Aorta (tissue), 5 donors: ENCODE data around the gene ATG5. TPM values are rescaled to one million over a fixed set of nuclear protein-coding genes. Genes with fewer than 3 reads are reported as not detected.
A peak's percentile ranks its signal among the peaks of the same experiment; 100 is the strongest.

Experiments
- ATAC-seq: fragments of 200-7000 bp; cut with Tn5 transposase; one replicate; pipeline ENCODE4 v1.9.1; 2022; ENCODE audit warnings: moderate library complexity; ENCODE audit not compliant: low FRiP score
- DNase-seq, 2 donors: peaks; one replicate each; pipeline ENCODE4 v3.0.0-alpha.2; 2020
- H3K27ac ChIP-seq, 2 donors: one replicate each; pipeline ENCODE4 v1.5.1; 2013; ENCODE audit warnings: low read length in 2 of 2, mild to moderate bottlenecking in 2 of 2, moderate library complexity in 2 of 2, control low read depth in 1 of 2, inconsistent platforms in 1 of 2, low read depth in 1 of 2
- H3K27me3 ChIP-seq, 2 donors: one replicate each; pipeline ENCODE4 v1.6.1; 2013; ENCODE audit warnings: control low read depth in 1 of 2, low read length in 1 of 2, mild to moderate bottlenecking in 1 of 2, moderate library complexity in 1 of 2; ENCODE audit not compliant: insufficient read depth in 2 of 2, control insufficient read depth in 1 of 2
- H3K36me3 ChIP-seq, 2 donors: one replicate each; pipeline ENCODE4 v1.6.1; 2013; ENCODE audit warnings: control low read depth in 1 of 2, low read length in 1 of 2, mild to moderate bottlenecking in 1 of 2; ENCODE audit not compliant: insufficient read depth in 2 of 2, control insufficient read depth in 1 of 2
- H3K4me1 ChIP-seq, 2 donors: one replicate each; pipeline ENCODE4 v1.6.1; 2013; ENCODE audit warnings: low read length in 2 of 2, control low read depth in 1 of 2, mild to moderate bottlenecking in 1 of 2, moderate library complexity in 1 of 2; ENCODE audit not compliant: insufficient read depth in 2 of 2, control insufficient read depth in 1 of 2
- H3K4me3 ChIP-seq, 2 donors: one replicate each; pipeline ENCODE4 v1.5.1; 2013; ENCODE audit warnings: low read length in 2 of 2, control low read depth in 1 of 2, mild to moderate bottlenecking in 1 of 2
- H3K9me3 ChIP-seq: one replicate; pipeline ENCODE4 v1.6.1; 2013; ENCODE audit warnings: mild to moderate bottlenecking, low read length; ENCODE audit not compliant: control insufficient read depth
- WGBS, 2 donors: extraction: QIAGEN DNeasy Blood & Tissue Kit; methylation state at CpG; one replicate each; pipeline ENCODE4 v1.1.7; 2013; 5-methylcytosine and 5-hydroxymethylcytosine counted together
- intact Hi-C, 2 donors: fragments of 100-400 bp; cut with DNase I; formaldehyde crosslinking; loops; one replicate each; pipeline versions ENCODE4 v1.14.2 to v1.15.0; 2022
- long read RNA-seq, 2 donors: library from polyadenylated mRNA; unstranded; transcript quantifications; one replicate each; pipeline ENCODE4 v2.0.0, GENCODE V29; 2020 to 2021
- polyA plus RNA-seq, 2 donors: library from polyadenylated mRNA; stranded (reverse); fragments of 200-250 nt; gene quantifications; one replicate each; pipeline ENCODE4 v1.2.3, GENCODE V29; 2013
- total RNA-seq, 2 donors: library from RNA; stranded (reverse); fragmentation: NEBNext Ultra II Directional; extraction: Animal tissue kit (Norgen Biotek cat#: 25700); gene quantifications; one replicate each; pipeline ENCODE4 v1.2.1, GENCODE V29; 2021
- donor health status: healthy with polysubstance abuse.
- donor health status: Bipolar disorder and iron deficiency.
- donor health status: DM: no; HTN: no; CAD: no.
- donor health status: DM: no; HTN: no; CAD: no.
- donor health status: DM: yes; HTN: yes; CAD: no.

Gene ATG5
- total RNA-seq (10 to 100 TPM; 27.7 to 30.3 TPM), polyA plus RNA-seq (10 to 100 TPM; 17.5 to 34.6 TPM)
- long read RNA-seq, donor 1, transcript ATG5-208 (7 exons, 3,035 nt), result minor isoform, 18 of 135 reads
- long read RNA-seq, donor 1, transcript ATG5-204 (8 exons, 3,216 nt), result major isoform, 86 of 135 reads
- long read RNA-seq, donor 1, partial matches to known transcripts, result 8 of 135 reads
- long read RNA-seq, donor 1, other reads (novel, unspliced or antisense), result 22 of 135 reads
- long read RNA-seq, donor 2, transcript ATG5-204 (8 exons, 3,216 nt), result major isoform, 11 of 22 reads
- long read RNA-seq, donor 2, partial matches to known transcripts, result 1 of 22 reads
- long read RNA-seq, donor 2, other reads (novel, unspliced or antisense), result 7 of 22 reads

DNA sequence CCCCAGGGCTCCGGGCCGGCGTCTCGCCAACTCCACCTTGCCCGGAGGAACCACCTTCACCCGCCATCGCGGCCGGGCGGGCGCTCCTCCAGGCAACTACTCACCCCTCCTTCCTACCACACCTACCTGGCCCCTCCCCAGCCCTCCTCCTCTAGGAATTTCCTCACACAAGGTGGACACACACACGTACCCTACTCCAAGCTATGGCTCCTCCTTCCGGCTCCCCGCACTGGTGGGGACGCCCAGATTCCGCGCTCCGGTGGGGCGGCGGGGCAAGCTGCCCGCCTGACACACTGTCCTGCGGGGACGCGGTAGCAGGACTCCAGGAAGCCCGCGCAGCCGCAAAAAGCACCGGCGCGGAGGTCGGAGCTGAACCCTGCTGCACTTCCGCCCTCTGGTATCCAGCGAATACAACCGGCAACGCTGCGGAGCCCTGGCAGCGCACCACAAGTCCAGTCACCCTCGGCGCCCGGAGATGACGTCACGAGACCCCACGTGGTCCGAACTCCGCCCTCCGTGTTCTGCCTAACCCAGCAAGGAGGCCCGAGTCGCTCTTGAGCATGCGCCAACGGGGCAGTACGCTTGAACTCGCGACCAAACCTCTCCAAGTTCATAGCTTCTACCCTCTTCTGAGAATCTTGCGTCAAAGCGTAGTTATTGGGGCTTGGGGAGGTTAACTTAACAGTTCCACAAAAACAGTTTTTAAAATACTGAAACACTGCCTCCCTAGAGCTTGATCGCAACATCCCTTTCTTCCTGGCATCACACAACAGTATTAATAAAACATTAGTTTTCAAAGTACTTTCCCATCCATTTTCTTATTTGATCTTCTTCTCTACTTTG lies at the start of gene ATG5:
Gene ATG5, minus strand, starts transcription at position 425 of the 843 bp plus-strand sequence. CDS start 9,552 bp downstream, outside the sequence.
- WGBS, 2 donors, result 1% methylated on average over 56 of the region's 56 CpGs
- intact Hi-C loops, result no loop called here
- H3K36me3 ChIP-seq, result no peaks in the 10 kb centered on the region
- peak within 1 kb of the TSS; percentile 37 to 74 for H3K4me3 ChIP-seq
- no peaks in the 10 kb centered on the region for H3K4me1 ChIP-seq
- H3K27me3 ChIP-seq, result no peaks in the 10 kb centered on the region
- no peaks in the 10 kb centered on the region for H3K9me3 ChIP-seq
- ATAC-seq, result peak; percentile 99
- H3K27ac ChIP-seq, result peak within 1 kb of the TSS in 1 of 2 donors; percentile 17
- peak; percentile 100 for DNase-seq

DNA sequence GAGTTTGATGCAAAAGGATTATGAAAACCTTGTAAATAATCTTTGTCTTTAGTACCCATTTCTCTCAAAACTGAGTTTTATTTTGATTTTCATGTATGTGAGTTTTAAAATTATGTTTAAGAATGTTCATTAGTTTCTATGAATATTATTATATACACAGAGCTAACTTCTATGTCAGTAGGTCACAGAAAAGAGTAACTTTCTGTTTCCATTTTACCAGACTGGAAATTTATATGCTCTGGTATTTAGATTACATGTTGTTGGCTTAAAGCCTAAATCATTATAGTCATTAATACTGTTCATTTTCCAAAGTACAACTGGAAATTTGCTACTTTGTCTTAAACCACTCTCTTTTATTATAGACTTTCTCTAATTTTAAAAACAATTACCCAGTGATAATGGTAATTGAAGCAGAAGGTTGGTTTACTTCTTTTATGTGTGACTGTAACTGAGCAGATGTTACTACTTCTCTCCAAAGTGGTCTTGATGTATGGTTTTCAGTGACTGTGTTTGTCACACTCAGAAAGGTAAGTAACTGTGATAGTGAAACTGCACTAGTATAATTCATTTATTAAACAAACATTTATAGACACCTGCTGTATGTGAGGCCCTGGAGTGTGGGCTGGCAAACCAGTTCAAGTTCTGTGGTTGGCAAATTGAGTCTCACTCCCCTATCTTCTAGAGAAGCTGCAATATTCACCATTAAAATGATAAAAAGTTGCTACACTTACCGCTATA lies 48.1 kb upstream of the ATG5 start:
- intact Hi-C loops, result no loop called here
- ATAC-seq, result no peak
- DNase-seq, result no peak
- H3K36me3 ChIP-seq, result no peaks in the 10 kb centered on the region
- peaks cover 0 to 4% of the 10 kb centered on the region in 2 donors for H3K27me3 ChIP-seq
- WGBS, 2 donors, result 92 to 94% methylated on average over 1 of the region's 1 CpG
- H3K4me1 ChIP-seq, result no peaks in the 10 kb centered on the region
- H3K27ac ChIP-seq, result no peak overlapping the region
- no peak overlapping the region for H3K4me3 ChIP-seq
- no peaks in the 10 kb centered on the region for H3K9me3 ChIP-seq

DNA sequence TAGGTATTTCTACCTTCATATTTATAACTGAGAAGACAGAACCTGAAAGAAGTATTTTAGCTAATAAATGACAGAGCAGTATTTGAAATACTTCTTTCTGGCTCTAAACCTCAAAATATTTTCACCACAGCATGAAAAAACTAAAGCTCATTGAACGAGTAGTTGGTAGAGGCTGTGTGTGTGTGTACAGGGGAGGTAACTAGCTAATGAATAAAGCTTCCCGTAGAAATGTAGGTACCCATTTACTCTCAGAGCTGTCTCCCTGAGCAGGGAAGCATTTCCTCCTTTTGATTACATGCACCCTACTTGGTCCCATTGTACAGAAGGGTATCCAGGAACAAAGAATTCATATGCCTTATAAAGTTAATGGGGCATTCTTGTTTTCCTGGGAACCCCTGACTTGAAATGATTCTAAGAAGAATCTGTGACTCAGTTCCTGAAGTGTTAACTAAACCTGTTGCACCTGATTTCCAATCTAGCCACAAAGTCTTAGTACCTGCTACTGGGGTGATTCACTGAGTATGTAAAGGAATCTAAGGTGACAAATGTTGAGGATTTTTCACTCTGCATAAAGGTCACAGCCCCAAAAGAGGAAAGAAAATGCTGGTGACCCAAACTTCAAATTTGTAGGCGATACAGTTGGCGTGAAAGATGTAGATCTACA lies 47.4 kb upstream of the ATG5 start:
- ATAC-seq, result no peak
- Histone ChIP-seq H3K36me3 (no peaks in the 10 kb centered on the region), H3K9me3 (no peaks in the 10 kb centered on the region), H3K4me1 (no peaks in the 10 kb centered on the region), H3K27ac (no peak overlapping the region), H3K4me3 (no peak overlapping the region), H3K27me3 (peaks cover 0 to 4% of the 10 kb centered on the region in 2 donors)
- intact Hi-C loops, result no loop called here
- WGBS, 2 donors, result 85 to 87% methylated on average over 4 of the region's 4 CpGs
- no peak for DNase-seq

DNA sequence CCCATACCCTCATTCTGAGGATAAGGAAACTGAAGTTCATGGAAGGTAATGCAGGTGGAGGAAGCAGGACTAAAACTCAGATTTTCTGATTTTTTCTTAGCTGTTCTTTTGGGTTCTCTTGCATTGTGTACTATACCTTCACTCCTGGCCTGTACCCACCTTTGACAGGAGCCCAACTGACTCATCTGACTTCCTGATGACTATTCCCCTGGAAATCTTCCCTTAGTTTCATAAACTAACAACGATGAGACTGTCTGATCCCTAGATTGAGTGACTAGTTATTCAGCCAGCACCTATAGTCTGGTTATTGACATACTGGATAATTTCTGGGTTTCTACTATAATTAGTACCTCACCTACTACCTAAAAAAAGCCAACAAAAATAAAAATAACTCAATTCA lies 45.1 kb upstream of the ATG5 start:
- WGBS, 2 donors, result 74 to 90% methylated on average over 1 of the region's 1 CpG
- Histone ChIP-seq H3K27me3 (peaks cover 0 to 4% of the 10 kb centered on the region in 2 donors), H3K9me3 (no peaks in the 10 kb centered on the region), H3K36me3 (no peaks in the 10 kb centered on the region), H3K4me1 (no peaks in the 10 kb centered on the region), H3K4me3 (no peak overlapping the region), H3K27ac (no peak overlapping the region)
- intact Hi-C loops, result no loop called here
- ATAC-seq (no peak), DNase-seq (no peak)

DNA sequence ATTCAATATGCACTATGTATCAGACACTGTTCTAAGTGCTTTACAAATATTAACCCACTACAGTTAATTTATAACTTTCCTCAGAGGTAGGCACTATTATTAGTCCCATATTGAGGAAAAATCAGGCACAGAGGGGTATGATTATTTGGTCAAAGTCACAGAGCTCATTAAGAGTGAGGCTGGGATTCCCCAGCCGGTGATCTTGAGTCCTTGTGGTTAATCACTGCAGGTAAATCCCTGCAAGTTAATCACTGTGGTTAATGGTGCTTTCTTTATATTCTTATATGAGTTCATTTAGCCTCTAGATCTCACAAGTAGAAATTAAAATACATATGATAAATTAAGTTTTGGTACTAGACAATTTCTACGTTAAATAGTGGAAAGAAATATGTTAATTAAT lies 44.2 kb upstream of the ATG5 start:
- no peaks in the 10 kb centered on the region for H3K36me3 ChIP-seq
- intact Hi-C loops, result no loop called here
- DNase-seq, result no peak
- no peak for ATAC-seq
- H3K4me3 ChIP-seq, result no peak overlapping the region
- H3K27me3 ChIP-seq, result peaks cover 0 to 4% of the 10 kb centered on the region in 2 donors
- H3K27ac ChIP-seq, result no peak overlapping the region
- 82 to 83% methylated on average over 2 of the region's 2 CpGs for WGBS, 2 donors
- H3K9me3 ChIP-seq, result no peaks in the 10 kb centered on the region
- no peaks in the 10 kb centered on the region for H3K4me1 ChIP-seq

DNA sequence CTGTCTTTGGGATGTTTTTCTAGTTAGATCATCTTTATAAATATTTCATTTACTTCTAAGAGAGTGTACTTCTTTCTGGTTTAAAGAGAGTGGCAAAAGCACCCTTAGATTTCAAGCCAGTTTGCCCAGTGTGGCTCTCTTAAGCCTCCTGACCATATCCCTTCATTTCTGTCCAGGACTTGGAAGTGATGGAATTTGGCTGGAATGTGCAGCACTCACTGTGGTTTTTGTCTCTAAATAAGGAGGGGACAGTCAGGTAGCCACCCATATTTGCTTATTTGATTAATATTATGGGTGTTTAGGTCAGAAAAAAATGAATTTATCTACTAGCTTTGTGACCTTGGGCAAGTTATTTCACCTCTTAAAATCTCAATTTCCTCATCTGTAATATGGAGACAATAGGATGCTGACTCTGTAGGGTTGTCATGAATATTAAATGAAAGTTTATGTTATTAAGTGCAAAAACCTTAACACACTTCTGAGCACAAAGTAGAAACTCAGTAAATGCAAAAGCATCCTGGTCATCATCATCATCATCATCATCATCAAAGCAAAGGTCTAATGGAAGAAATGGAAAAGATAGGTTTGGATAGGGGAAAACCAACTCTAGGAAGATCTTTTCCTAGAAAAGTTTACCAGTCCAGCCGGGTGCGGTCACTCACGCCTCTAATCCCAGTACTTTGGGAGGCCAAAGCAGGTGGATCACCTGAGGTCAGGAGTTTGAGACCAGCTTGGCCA lies 38.0 kb upstream of the ATG5 start:
- Histone ChIP-seq H3K4me1 (no peaks in the 10 kb centered on the region), H3K36me3 (no peaks in the 10 kb centered on the region), H3K27ac (no peak overlapping the region), H3K27me3 (no peaks in the 10 kb centered on the region), H3K4me3 (no peak overlapping the region), H3K9me3 (no peaks in the 10 kb centered on the region)
- WGBS, 2 donors, result 95 to 97% methylated on average over 3 of the region's 3 CpGs
- ATAC-seq, result no peak
- DNase-seq, result no peak
- intact Hi-C loops, result no loop called here

DNA sequence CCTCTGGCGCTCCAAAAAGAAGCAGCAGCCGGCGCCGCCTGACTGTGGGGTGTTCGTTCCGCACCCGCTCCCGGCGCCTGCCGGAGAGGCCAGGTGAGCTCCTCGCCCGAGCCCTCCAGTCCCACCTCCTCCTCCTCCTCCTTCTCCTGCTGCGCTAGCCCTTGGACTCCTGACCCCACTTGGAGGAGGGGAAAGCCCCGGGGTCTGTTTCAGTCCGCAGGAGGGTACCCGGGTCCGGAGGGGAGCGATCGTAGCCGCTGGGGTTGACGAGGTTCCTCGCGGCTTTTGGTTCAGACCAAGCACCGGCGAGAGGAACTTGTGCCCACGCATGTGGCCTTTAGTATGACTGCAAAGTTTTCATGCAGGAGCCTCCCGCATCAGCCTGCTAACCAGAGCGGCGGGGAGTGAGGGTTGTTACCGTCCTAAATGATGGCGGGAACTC lies 35.5 kb upstream of the ATG5 start:
- H3K27me3 ChIP-seq, result no peaks in the 10 kb centered on the region

More for the DNA sequence above, 35.5 kb upstream of the ATG5 start:
- H3K9me3 ChIP-seq, result no peaks in the 10 kb centered on the region
- H3K36me3 ChIP-seq, result no peaks in the 10 kb centered on the region
- intact Hi-C loops, result no loop called here
- peak overlapping the region in 1 of 2 donors; percentile 5 for H3K4me3 ChIP-seq
- ATAC-seq, result peak; percentile 50
- DNase-seq, result peak; percentile 47 to 75
- WGBS, 2 donors, result 2% methylated on average over 26 to 31 of the region's 31 CpGs
- H3K27ac ChIP-seq, result no peak overlapping the region
- H3K4me1 ChIP-seq, result no peaks in the 10 kb centered on the region
